Measurements from ENCODE around the gene KSR2.
"Not testable (repeated sequence)": the region's sequence is repeated elsewhere in the genome, so short reads cannot be mapped to it uniquely, and the experiment has no call there.

The KSR2 gene

DNA sequence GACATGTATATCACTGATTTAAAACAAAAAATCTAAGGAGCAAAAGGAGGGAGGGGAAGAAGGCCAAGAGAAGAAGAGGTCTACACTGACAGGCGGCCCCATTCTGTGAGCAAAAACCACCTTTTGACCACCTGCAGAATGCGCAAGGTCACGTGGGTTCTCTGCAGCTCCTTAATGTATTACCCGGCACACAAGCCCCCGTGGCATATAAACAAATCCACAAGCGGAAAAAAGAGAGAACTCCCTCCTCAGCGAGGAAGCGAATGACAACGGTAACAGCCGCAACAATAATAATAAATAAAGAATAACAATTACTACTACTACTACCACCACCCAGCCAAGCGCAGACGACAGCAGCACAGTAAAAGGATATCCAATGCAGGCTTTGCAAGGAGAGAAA is 1.3 kb downstream of the KSR2 start:
- DNase-seq (ENCODE audit: low spot score), result no peak

DNA sequence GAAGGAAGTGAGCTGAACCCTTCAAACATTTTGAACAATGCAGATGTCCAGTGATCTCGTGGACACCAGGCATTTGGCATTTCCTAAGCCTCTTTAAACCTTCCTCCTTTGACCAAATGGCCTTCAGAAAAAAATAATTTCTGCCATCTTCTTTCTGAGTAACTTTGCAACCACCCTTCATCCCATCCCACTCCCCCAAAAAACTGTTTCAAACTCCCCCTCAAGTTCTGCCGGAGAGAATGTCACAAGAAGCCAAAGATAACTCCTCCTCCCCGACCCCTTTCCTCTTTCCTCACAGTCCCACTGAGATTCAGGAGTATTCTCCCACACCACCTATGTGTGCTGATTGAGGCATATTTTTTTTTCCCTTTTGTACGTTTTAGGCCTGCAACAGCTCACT is 1.7 kb downstream of the KSR2 start:
- no peak for DNase-seq (ENCODE audit: low spot score)

DNA sequence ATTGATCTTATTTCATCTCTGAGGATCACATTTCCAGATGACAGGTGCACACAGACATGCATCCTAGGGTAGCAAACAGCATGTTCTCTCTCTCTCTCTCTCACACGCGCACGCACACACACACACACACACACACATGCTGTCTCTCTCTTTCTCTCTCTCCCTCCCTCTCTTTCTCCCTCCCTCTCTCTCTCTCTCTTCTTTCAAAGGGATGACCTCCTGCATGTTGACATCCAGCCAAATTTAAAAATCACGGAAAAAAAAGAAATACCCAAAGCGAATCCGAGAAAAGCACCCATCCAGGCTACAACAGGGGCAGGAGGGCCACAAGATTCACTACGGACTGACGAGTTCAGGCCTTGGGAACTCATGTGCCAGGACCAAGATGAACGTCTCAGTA is 2.3 kb downstream of the KSR2 start:
- no peak for DNase-seq (ENCODE audit: low spot score)

DNA sequence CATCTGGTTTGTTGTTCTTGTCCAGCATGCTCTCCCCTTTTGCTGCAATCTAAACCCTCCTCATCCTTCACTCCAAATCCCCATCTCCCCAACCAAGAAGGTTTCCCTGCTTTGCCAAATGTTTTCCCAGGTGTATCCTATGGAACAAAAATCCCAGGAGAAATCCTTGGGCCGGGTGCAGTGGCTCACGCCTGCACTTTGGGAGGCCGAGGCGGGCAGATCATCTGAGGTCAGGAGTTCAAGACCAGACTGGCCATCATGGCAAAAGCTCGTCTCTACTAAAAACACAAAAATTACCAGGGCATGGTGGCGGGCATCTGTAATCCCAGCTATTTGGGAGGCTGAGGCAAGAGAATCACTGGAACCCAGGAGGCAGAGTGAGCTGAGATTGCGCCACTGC is 5.0 kb downstream of the KSR2 start:
- no peak for DNase-seq (ENCODE audit: low spot score)

DNA sequence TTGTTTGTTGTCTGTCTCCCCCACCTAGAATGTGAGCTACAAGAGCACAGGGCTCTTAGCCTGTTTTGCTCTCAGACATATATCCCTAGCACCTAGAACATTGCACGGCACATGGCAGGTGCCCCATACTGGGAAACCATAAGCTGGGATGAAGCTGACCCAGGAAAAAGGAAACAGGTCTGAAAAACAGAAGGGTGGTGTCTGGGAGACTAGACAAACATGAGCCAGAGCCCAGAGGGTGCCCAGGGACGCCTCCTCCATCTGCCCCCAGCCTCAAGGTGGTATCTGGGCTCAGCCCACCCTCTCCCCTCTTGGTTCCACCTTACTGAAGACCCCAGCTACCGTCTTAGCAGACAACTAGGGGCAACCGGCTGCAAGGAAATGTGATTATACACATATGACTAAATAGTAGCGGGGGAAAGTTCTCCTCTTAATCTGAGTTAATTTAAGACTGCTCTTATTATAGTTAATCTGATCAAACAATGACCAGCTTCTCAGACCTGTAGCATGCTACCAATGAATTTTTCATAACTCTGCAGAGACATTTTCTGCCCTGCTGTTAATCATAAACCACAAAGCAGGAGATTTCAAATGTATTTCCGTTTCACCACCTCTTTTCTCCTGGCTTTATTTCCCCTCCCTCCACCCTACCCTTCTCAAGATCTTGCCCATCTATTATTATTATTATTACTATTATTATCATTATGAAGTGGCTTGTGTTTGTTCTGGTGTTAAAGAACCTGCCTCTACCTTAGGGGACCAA is 31.9 kb downstream of the KSR2 start:
- DNase-seq (ENCODE audit: low spot score), result no peak

DNA sequence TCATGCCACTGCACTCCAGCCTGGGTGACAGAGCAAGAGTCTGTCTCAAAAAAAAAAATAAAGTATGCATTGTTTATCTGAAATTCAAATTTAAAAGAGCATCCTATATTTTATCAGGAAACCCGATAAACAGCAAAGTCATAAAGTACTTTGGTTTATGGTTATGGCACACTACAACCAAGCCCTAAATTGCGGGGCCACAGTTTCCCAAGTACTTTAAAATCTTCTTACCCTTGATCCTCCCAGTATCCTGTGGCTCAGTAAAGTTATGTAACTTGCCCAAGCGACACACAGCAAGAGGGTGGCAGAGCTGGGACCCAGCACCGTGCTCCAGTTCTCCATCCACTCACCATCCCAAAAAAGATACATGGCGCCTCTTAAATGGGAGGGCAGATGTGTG is 35.2 kb downstream of the KSR2 start:
- no peak for DNase-seq (ENCODE audit: low spot score)

DNA sequence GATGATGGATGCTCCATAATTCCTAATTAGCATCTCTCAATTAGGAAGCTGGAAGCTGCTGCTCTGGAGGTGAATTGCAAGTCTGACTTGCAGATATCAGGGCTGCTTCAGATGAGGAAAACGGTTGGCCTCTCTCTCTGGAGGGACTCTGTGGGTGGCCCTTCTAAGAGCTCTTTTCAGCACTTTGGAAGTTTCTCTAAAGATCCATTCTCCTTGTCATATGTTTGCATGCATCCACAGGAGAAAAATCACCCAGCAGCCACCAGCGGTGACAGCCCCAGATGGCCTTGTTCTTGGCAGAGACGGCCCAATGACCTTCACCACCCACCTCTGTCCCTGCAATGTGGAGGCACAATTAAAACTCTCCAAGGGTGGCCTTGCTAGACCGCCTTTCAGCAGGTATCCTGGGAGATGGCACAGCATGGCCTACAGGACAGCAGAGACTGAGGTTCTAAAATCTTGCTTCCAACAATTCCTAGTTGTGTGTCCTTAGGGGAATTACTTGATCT is 42.3 kb downstream of the KSR2 start:
- DNase-seq (ENCODE audit: low spot score), result no peak

DNA sequence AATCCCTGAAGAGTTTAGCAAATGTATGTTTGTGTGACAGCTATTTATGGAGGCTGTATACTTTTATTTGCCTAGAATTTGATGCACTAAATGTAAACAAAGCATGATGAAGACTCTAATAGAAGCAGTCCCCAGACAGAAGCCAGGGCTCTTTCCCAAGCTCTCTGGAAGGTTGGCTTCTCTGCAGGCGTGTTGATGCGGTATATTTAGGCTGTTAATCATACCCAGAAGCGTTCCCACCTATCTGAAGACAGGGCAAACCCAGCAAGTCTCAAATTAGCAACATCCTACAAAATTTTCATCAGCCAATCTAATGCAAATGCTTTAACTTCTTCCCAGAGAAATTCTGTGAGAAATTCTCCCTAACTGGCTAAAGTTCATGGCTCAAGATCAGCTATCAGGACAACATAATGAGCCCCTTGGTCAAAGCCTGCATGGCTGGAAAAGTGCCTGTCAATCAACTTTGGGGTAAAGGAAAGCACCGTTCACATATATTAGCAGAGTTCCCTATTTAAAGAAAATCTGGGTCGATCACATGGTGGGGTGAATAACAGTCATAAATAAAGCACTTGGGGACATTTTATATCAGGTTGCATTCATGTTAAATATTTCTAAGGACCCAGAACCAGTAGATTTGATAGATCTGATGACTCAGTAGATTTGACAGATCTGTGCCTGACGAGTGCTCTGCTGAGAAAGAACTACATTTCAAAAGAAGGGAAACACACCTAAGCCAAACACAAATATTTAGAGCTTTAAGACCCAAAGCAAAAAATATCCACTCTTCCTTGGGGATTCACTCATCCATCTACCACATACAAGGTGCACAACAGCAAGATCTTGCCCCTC is 46.6 kb downstream of the KSR2 start:
- no peak for DNase-seq (ENCODE audit: low spot score)

DNA sequence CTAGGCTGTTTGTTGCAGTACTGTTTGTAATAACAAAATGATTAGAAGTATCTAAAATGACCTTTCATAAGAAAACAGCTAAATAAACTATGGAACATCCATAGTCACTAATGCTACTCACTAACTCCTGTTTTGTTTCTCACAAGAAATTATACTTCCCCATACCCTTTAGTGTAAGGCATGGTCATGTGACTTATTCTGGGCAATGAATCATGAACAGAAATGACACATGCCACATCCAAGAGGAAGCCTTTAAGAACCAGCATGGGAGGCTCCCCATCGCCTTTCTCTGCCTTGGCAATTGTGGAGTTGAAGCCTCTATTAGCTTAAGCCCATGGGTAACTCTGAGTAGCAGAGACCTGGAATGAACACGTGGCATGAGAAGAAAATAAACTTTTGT is 49.3 kb downstream of the KSR2 start:
- DNase-seq (ENCODE audit: low spot score), result no peak

DNA sequence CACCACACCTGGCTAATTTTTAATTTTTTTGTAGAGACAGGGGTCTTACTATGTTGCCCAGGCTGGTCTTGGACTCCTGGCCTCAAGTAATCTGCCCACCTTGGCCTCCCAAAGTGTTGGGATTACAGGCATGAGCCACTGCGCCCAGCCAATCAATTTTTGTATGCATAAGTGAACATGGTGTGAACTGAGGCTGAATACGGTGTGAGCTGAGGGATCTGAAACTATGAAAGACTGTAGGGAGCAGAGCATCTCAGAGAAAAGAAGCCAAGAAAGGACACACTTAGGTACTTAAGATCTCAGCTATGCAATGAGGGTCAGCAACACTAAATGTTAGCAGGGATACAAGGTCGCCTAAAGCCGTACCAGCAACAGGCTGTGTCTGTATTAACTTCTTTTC is 54.1 kb downstream of the KSR2 start:
- DNase-seq (ENCODE audit: low spot score), result no peak

DNA sequence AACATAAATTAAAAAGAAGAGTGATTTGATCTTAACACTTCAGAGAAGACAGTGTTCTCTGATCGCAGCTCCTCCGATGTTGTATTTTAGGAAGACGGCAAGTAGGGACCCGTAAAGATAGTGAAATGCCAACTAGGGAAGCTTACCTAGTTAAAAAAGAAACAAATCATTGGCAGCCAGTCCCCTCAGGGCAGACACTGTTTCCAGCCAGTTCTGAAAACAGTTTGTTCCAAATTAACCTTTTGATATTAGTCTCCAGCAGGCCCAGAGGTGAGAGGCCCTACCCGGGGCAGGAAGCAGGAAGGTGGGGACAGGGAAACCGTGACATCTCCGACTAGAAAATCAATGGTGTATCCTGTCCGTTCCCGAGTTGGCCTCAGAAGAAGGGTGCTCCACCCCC is 56.0 kb downstream of the KSR2 start:
- DNase-seq (ENCODE audit: low spot score), result no peak

DNA sequence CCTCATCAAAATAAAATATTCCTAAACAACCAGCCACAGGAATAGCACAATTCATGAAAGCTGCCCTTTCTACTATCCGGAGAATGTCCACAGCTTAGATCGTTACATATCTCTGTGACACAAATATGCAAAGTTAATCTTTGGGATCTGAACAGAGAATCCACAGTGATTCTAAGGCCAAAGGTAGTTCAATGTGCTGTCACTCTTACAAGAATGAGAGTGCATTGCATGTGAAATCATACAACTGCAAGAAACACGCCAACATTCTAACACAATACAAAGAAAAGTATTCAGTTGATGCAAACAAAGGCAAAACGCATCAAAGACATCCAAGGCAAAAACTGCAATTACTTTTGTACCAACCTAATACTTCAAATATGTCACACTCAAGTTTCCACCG is 60.4 kb downstream of the KSR2 start:
- no peak for DNase-seq (ENCODE audit: low spot score)

DNA sequence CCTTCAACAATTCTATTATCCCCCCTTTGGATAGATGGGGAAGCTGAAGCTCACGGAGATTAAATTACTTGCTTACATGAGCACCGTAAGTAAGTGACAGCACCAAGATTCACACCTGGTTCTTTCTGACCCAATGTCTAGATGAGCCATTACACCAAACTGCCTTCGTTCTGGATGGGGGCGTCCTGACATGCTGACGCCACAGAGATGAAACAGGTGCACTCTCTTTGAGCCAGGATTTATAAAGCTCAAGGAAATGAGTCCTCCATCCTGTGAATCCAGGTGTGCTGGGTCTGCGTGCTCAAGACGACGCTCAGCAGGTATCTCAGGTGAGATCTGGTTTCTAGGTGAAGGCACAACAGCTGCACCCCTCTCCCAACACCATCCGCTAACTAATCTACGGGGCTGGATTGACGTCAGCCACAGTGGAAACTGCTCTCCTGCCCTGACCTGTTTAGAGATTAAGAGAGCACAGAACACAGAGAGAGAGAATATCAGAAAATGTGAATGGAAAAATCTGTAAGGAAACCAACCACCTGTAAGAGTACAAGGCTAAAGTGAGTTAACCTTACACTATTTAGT is 61.6 kb downstream of the KSR2 start:
- no peak for DNase-seq (ENCODE audit: low spot score)

DNA sequence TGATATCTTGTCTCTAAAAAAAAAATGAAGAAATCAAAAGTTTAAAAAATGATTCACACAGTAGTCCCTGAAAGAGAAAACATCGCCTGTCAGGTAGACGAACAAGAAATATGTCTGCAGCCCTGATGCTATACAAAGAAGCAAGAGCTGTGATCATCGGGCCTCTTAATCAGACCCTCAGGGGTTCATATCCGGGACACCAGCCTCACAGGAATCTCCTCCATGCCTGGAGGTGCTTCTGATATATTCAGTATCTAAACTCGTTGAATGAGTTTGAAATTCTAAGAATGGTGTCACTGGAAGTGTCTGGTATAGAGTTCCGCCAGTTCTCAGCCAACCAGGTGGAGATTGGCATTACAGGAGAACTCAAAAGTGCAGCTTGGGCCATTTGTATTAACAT is 64.7 kb downstream of the KSR2 start:
- no peak for DNase-seq (ENCODE audit: low spot score)

DNA sequence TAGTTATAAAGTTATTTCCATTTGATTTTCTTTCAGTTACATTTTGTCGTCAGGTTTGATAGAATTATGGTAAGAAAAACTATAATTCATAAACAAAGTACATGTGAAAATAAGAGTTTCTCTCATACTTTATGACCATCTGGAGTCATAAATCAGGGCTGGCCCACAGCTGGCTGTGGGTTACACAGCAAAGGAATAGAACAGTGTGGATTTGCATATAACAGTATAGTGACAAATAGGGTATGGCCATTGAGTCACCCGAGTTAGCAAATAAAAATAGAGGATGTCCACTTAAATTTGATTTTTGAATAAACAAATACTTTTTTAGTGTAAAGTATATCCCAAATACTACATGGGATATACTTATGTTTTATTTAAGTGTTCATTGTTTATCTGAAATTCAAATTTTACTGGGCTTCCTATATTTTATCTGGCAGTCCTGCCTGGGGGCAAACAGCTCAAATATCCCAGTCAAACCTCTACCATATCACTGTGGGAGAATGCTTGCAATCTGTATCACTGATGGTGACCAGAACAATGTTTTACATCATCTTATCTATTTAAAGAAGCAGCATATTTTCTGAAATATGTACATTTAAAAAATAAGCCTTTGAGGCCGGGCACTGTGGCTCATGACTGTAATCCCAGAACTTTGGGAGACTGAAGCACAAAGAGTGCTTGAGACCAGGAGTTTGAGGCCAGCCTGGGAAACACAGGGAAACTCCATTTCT is 65.5 kb downstream of the KSR2 start:
- no peak for DNase-seq (ENCODE audit: low spot score)

DNA sequence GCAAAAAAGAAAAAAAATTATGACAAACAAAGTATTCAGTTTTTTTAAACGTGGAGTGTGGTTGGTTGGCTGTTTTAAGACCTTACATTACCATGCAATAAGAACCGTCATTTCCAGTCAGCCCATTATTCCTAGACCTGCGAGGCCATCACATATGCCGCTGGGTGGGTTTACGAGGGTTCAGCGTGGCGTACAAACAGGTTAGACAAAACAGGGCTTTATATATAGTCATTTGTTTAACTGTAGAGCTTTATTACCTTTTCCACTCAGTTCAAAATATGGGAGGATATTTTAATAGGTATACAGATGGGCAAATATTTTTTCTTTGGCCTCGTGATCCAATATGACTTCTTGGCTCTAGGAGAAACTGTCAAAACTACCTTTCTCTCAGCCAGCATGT is 67.2 kb downstream of the KSR2 start:
- DNase-seq (ENCODE audit: low spot score), result no peak

DNA sequence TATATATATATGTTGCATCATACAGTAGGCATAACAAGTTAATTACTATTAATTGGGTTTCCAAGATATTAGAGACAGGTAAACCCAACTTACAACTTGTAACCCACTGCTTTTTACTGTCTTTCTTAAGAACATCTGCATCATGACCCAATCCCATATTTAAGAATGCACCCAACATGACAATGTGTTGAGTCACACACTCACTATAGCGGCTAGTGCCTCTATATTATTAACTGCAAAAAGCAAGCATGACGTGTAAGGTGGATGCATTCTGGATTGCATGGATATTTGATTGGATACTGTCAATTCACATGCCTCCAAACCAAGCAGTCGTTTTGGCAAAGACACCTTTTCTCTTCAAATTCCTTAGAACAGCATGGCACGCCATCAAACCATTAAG is 68.2 kb downstream of the KSR2 start:
- no peak for DNase-seq (ENCODE audit: low spot score)

DNA sequence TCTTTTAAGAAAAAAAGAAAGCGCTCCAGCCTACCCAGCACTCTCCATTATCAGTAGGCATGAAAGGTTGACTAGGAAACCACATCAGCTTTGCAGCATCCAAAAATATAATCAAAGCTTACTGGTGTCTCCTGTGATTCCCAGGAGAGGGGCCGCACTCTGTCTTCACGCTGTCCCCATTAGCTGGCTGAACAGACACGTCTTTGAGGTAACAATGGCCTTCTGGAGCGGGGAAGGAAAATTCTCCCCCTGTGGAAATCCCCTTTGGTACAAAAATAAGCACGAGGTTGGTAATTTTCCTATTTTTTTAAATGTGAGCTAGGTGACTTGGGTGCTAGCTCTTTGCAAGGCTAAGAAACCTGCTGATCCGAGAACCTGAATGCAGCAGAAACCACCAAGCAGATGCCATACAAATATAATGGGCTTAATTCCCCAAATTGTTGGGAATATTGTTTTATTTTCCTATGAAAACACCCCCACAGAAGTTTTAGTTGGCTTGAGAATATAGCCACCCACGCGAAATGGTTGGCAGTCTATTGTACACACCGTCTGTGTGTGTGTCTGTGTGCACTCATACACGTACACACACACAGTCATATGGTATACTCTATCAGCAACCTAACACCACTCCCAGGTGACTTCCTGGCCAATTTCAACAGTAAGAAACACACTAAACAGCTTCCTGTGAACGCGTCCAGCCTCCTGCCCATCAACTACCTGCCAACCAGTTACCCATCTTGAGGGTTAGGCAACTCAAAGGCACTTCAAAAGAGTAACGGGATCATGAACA is 71.2 kb downstream of the KSR2 start:
- no peak for DNase-seq (ENCODE audit: low spot score)

DNA sequence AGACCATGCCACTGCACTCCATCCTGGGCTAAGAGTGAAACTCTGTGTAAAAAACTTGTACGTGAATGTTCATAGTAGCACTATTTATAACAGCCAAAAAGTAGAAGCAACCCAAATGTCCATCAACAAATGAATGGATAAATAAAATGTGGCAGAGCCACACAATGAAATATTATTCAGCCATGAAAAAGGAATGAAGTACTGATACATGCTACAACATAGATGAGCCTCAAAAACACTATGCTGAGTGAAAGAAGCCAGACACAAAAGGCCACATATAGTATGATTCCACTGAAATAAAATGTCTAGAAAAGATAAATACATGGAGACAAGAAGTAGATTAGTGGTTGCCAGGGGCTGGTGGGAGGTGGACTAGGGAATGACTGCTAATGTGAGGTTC is 72.8 kb downstream of the KSR2 start:
- DNase-seq (ENCODE audit: low spot score), result no peak

DNA sequence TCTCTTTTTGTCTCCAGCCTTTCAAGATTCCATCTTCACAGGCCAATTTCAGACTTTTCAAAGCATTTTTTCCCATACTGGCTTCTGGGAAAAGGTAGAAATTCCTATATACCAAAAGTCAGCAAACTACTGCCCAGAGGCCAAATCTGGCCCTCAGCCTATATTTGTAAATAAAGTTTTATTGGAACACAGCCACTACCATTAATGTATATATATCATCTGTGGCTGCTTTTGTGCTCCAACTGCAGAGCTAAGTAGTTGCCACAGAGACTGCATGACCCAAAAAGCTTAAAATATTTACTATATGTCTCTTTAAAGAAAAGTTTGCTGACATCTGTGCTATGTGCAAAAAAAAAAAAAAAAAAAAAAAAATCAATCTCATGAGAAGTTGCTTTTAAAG is 76.3 kb downstream of the KSR2 start:
- no peak for DNase-seq (ENCODE audit: low spot score)

DNA sequence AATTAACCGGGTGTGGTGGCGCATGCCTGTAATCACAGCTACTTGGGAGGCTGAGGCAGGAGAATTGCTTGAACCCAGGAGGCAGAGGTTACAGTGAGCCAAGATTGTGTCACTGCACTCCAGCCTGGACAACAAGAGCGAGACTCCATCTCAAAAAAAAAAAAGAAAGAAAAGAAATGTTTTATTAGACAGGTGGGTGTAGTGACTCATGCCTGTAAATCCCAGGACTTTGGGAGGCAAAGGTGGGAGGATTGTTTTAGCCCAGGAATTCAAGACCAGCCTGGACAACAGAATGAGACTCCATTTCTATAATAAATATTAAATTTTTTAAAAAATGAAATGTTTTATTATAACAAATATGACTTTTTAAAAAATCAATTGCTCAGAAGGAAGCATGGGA is 77.5 kb downstream of the KSR2 start:
- not testable (repeated sequence) for DNase-seq (ENCODE audit: low spot score)

DNA sequence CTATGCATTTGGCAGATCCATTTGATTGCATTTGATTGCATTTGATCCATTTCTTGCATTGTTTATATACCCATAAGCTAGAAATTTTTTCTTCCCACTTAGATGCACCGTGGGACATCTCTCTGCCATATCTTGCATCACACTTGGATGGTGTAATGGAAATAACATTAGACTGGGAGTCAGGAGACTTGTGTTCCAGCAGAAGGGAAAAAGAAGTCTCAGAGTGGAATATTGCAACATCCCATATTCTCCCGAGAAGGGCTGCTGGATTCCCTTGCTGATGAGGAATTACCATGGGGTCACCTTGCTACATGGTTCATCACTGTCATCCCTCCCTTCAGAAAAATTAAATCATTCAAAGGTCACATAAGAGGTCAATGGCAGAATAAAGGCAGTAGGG is 78.1 kb downstream of the KSR2 start:
- no peak for DNase-seq (ENCODE audit: low spot score)
